Right lobe of liver (tissue), 4 donors: ENCODE results near the gene RNF225.
"Not testable (repeated sequence)": the region's sequence is repeated elsewhere in the genome, so short reads cannot be mapped to it uniquely, and the experiment has no call there.

ENCODE experiments used
- POLR2A ChIP-seq: fragments of 450-650 bp; IDR thresholded peaks from one replicate; pipeline ENCODE4 v1.6.1; 2017; ENCODE audit warnings: antibody characterized with exemption, mild to moderate bottlenecking
- TF ChIP-seq, protein P1 (sequence below), 4 donors: fragments of 200-600 bp in 3 of 4; fragments of 450-650 bp in 1 of 4; IDR thresholded peaks; one replicate each; pipeline versions ENCODE4 v1.5.1 to v1.8.0; 2016 to 2022; ENCODE audit warnings: antibody characterized with exemption in 4 of 4, mild to moderate bottlenecking in 2 of 4
- donor health status: DM: no; HTN: no; CAD: no.
- donor health status: DM: no; HTN: no; CAD: no.
- donor health status: DM: no; HTN: yes; CAD: no.

DNA sequence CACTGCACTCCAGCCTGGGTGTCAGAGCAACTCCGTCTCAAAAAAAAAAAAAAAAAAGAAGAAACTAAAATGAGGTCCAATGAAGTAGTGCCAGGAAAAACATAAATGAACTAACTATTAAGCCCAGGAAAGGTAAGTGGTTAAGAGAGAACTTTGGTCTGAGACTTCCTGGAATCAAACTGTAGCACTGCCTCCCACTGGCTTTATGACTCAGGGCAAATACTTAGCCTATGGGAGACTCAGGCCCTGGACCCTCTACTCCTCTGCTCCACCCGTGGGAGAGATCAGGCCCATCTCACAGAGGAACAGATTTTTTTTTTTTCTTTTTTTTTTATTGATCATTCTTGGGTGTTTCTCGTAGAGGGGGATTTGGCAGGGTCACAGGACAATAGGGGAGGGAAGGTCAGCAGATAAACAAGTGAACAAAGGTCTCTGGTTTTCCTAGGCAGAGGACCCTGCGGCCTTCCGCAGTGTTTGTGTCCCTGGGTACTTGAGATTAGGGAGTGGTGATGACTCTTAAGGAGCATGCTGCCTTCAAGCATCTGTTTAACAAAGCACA lies 8.5 kb downstream of the RNF225 start:
- TF ChIP-seq, protein P1, sequence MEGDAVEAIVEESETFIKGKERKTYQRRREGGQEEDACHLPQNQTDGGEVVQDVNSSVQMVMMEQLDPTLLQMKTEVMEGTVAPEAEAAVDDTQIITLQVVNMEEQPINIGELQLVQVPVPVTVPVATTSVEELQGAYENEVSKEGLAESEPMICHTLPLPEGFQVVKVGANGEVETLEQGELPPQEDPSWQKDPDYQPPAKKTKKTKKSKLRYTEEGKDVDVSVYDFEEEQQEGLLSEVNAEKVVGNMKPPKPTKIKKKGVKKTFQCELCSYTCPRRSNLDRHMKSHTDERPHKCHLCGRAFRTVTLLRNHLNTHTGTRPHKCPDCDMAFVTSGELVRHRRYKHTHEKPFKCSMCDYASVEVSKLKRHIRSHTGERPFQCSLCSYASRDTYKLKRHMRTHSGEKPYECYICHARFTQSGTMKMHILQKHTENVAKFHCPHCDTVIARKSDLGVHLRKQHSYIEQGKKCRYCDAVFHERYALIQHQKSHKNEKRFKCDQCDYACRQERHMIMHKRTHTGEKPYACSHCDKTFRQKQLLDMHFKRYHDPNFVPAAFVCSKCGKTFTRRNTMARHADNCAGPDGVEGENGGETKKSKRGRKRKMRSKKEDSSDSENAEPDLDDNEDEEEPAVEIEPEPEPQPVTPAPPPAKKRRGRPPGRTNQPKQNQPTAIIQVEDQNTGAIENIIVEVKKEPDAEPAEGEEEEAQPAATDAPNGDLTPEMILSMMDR (IDR thresholded peaks at IDR 0.05), result not testable (repeated sequence)
- not testable (repeated sequence) for TF ChIP-seq POLR2A
